MM.1S (cell line): ENCODE results near the gene DISP2.
A peak's percentile ranks its signal among the peaks of the same experiment; 100 is the strongest.

Source experiments
- DNase-seq: peaks from one replicate; pipeline ENCODE4 v3.0.0-alpha.2; 2015
- H2AFZ ChIP-seq: fragments of 300-600 bp; sonication (generic); 2 replicates; pipeline ENCODE4 v1.6.0; 2016; ENCODE audit warnings: antibody characterized with exemption, low read length
- H3F3A ChIP-seq: fragments of 300-600 bp; sonication (generic); 2 replicates; pipeline ENCODE4 v1.6.1; 2016; ENCODE audit warnings: mild to moderate bottlenecking, antibody characterized with exemption, low read length, moderate library complexity, mixed read lengths; ENCODE audit not compliant: insufficient read depth
- H3K27ac ChIP-seq: fragments of 300-600 bp; sonication (generic); 2 replicates; pipeline ENCODE4 v1.5.1; 2016; ENCODE audit warnings: mild to moderate bottlenecking, low read length
- H3K27me3 ChIP-seq: fragments of 300-600 bp; sonication (generic); replicated peaks from 2 replicates; pipeline ENCODE4 v1.6.0; 2016; ENCODE audit warnings: low read length; ENCODE audit not compliant: insufficient read depth
- H3K36me3 ChIP-seq: fragments of 300-600 bp; sonication (generic); replicated peaks from 2 replicates; pipeline ENCODE4 v1.6.1; 2016; ENCODE audit warnings: mild to moderate bottlenecking, low read length, mixed read lengths; ENCODE audit not compliant: insufficient read depth
- H3K4me1 ChIP-seq: fragments of 300-600 bp; sonication (generic); 2 replicates; pipeline ENCODE4 v1.6.1; 2016; ENCODE audit warnings: low read length, mixed read lengths
- H3K4me2 ChIP-seq: fragments of 300-600 bp; sonication (generic); 2 replicates; pipeline ENCODE4 v1.6.0; 2016; ENCODE audit warnings: low read depth, low read length
- H3K4me3 ChIP-seq: fragments of 300-600 bp; sonication (generic); 2 replicates; pipeline ENCODE4 v1.5.1; 2016; ENCODE audit warnings: low read length, mixed read lengths
- H3K79me2 ChIP-seq: fragments of 300-600 bp; sonication (generic); 2 replicates; pipeline ENCODE4 v1.6.1; 2016; ENCODE audit warnings: mixed run types, low read length, mixed read lengths
- H3K9ac ChIP-seq: fragments of 300-600 bp; sonication (generic); 2 replicates; pipeline ENCODE4 v1.6.1; 2016; ENCODE audit warnings: low read length, mixed read lengths
- H3K9me2 ChIP-seq: fragments of 300-600 bp; sonication (generic); replicated peaks from 2 replicates; pipeline ENCODE4 v1.6.1; 2016; ENCODE audit warnings: mild to moderate bottlenecking, low read length, mixed read lengths; ENCODE audit not compliant: insufficient read depth
- H3K9me3 ChIP-seq: fragments of 300-600 bp; sonication (generic); replicated peaks from 2 replicates; pipeline ENCODE4 v1.6.1; 2016; ENCODE audit warnings: mild to moderate bottlenecking, low read length, mixed read lengths; ENCODE audit not compliant: insufficient read depth
- H4K20me1 ChIP-seq: fragments of 300-600 bp; sonication (generic); 2 replicates; pipeline ENCODE4 v1.6.1; 2016; ENCODE audit warnings: mild to moderate bottlenecking, low read length, moderate library complexity, mixed read lengths; ENCODE audit not compliant: insufficient read depth
- EZH2 ChIP-seq: fragments of 300-600 bp; sonication (generic); optimal IDR thresholded peaks from 2 replicates; pipeline ENCODE3; 2017; ENCODE audit warnings: low read depth, mild to moderate bottlenecking, antibody characterized with exemption, low read length, mixed read lengths
- EZH2phosphoT487 ChIP-seq: fragments of 300-600 bp; sonication (generic); IDR thresholded peaks from 2 replicates; pipeline ENCODE4 v1.6.1; 2018; ENCODE audit warnings: antibody characterized with exemption, low read length
- TF ChIP-seq, protein P1 (sequence below): fragments of 300-600 bp; sonication (generic); IDR thresholded peaks from 2 replicates; pipeline ENCODE4 v1.5.1; 2016; ENCODE audit warnings: antibody characterized with exemption, low read length, mixed read lengths

Gene DISP2

DNA sequence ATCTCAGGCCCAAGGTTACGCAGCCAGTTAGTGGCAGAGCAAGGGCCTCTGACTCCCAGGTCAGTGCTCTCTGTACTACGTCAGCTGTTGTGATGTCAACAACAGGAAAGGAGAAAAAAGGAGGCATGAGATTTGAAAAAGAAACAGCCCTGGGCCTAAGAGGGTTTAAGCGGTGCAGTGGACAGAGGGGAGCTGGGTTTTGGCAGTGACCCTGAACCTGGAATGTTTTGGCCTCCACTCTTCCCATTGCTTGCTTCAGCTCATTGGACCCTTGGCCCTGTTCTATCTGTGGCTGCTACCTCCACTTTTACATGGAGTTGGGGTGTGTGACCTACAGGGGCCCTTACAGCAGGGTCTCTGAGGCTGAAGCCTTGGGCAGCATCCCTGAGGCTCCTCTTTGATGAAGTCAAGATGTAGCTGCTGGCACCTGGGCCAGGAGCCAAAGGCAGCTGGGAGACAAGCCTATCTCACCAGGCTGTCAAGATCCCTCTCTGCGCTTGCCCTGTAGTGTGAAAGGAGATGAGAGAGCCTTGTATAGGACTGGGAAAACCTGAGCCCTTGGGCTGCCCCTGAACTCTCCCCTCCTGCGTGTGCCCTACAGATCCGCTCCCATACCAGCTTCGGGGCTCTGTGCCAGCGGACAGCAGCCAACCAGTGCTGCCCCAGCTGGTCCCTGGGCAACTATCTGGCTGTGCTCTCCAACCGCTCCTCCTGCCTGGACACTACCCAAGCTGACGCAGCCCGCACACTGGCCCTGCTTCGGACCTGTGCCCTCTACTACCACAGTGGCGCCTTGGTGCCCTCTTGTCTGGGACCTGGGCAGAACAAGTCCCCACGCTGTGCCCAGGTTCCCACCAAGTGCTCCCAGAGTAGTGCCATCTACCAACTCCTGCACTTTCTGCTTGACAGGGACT lies 8.7 kb downstream of the DISP2 start:
- Histone ChIP-seq H3K9ac (no peak overlapping the region), H3K4me3 (peak overlapping the region; percentile 60; the same call in 1 of the 2 replicates), H4K20me1 (no peaks in the 10 kb centered on the region), H3K79me2 (no peaks in the 10 kb centered on the region), H3K4me1 (peaks cover 12% of the 10 kb centered on the region), H3K36me3 (no peaks in the 10 kb centered on the region), H3K4me2 (peak overlapping the region; percentile 96), H3K9me2 (no peaks in the 10 kb centered on the region), H2AFZ (peak overlapping the region; percentile 98; the same call in 1 of the 2 replicates), H3K27ac (no peak overlapping the region), H3K9me3 (no peaks in the 10 kb centered on the region), H3K27me3 (peaks cover 11% of the 10 kb centered on the region; the same call in 1 of the 2 replicates), H3F3A (no peaks in the 10 kb centered on the region; the same call in 1 of the 2 replicates)
- DNase-seq = no peak
- TF ChIP-seq EZH2phosphoT487 = no peak
- no peak for TF ChIP-seq EZH2
- TF ChIP-seq, protein P1, sequence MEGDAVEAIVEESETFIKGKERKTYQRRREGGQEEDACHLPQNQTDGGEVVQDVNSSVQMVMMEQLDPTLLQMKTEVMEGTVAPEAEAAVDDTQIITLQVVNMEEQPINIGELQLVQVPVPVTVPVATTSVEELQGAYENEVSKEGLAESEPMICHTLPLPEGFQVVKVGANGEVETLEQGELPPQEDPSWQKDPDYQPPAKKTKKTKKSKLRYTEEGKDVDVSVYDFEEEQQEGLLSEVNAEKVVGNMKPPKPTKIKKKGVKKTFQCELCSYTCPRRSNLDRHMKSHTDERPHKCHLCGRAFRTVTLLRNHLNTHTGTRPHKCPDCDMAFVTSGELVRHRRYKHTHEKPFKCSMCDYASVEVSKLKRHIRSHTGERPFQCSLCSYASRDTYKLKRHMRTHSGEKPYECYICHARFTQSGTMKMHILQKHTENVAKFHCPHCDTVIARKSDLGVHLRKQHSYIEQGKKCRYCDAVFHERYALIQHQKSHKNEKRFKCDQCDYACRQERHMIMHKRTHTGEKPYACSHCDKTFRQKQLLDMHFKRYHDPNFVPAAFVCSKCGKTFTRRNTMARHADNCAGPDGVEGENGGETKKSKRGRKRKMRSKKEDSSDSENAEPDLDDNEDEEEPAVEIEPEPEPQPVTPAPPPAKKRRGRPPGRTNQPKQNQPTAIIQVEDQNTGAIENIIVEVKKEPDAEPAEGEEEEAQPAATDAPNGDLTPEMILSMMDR = no peak

DNA sequence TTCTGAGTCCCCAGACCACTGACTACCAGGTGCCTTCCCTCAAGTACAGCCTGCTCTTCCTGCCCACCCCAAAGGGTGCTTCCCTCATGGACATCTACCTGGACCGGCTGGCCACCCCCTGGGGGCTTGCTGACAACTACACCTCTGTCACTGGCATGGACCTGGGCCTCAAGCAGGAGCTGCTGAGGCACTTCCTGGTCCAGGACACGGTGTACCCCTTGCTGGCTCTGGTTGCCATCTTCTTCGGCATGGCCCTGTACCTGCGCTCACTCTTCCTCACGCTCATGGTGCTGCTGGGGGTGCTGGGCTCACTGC lies 9.3 kb downstream of the DISP2 start:
- no peaks in the 10 kb centered on the region for H3K9me3 ChIP-seq
- H3K36me3 ChIP-seq = no peaks in the 10 kb centered on the region
- no peaks in the 10 kb centered on the region for H3K9me2 ChIP-seq
- TF ChIP-seq EZH2 (no peak), EZH2phosphoT487 (no peak)
- TF ChIP-seq, protein P1 = no peak
- no peaks in the 10 kb centered on the region for H3K79me2 ChIP-seq
- H3F3A ChIP-seq = no peaks in the 10 kb centered on the region; the same call in 1 of the 2 replicates
- peak overlapping the region; percentile 28; the same call in 1 of the 2 replicates for H3K27ac ChIP-seq
- H4K20me1 ChIP-seq = no peaks in the 10 kb centered on the region
- H3K27me3 ChIP-seq = peaks cover 14% of the 10 kb centered on the region; the same call in 1 of the 2 replicates
- H3K9ac ChIP-seq = peak overlapping the region; percentile 46; the same call in 1 of the 2 replicates
- H3K4me3 ChIP-seq = peak overlapping the region; percentile 60
- DNase-seq = no peak
- peak overlapping the region; percentile 98 for H2AFZ ChIP-seq
- H3K4me1 ChIP-seq = peaks cover 12% of the 10 kb centered on the region
- peak overlapping the region; percentile 96 for H3K4me2 ChIP-seq

DNA sequence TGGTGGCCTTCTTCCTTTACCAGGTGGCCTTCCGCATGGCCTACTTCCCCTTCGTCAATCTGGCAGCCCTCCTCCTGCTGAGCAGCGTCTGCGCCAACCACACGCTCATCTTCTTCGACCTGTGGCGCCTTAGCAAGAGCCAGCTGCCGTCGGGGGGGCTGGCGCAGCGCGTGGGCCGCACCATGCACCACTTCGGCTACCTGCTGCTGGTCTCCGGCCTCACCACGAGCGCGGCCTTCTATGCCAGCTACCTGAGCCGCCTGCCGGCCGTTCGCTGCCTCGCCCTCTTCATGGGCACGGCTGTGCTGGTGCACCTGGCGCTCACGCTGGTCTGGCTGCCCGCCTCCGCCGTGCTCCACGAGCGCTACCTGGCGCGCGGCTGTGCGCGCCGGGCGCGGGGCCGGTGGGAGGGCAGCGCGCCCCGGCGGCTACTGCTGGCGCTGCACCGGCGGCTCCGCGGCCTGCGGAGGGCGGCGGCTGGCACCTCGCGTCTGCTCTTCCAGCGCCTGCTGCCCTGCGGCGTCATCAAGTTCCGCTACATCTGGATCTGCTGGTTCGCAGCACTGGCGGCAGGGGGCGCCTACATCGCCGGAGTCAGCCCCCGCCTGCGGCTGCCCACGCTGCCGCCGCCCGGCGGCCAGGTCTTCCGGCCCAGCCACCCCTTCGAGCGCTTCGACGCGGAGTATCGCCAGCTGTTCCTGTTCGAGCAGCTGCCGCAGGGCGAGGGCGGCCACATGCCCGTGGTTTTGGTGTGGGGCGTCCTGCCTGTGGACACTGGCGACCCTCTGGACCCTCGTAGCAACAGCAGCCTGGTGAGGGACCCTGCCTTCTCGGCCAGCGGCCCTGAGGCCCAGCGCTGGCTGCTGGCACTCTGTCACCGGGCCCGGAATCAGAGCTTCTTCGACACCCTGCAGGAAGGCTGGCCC lies 9.9 kb downstream of the DISP2 start:
- peaks cover 14% of the 10 kb centered on the region; the same call in 1 of the 2 replicates for H3K27me3 ChIP-seq
- H3K9me3 ChIP-seq = no peaks in the 10 kb centered on the region
- no peaks in the 10 kb centered on the region for H3K36me3 ChIP-seq
- H3K4me2 ChIP-seq = peak overlapping the region; percentile 96
- peak; percentile 96 for DNase-seq
- H3F3A ChIP-seq = no peaks in the 10 kb centered on the region; the same call in 1 of the 2 replicates
- no peaks in the 10 kb centered on the region for H3K9me2 ChIP-seq
- peaks cover 12% of the 10 kb centered on the region for H3K4me1 ChIP-seq
- H3K9ac ChIP-seq = peak overlapping the region; percentile 46; the same call in 1 of the 2 replicates
- H3K4me3 ChIP-seq = peak overlapping the region; percentile 60
- no peak for TF ChIP-seq EZH2phosphoT487
- TF ChIP-seq, protein P1 = peak; percentile 76
- peak overlapping the region; percentile 98 for H2AFZ ChIP-seq
- peak overlapping the region; percentile 28; the same call in 1 of the 2 replicates for H3K27ac ChIP-seq
- H4K20me1 ChIP-seq = no peaks in the 10 kb centered on the region
- no peaks in the 10 kb centered on the region for H3K79me2 ChIP-seq
